Stimulated activated CD8-positive, alpha-beta memory T cell treated with anti-CD3 and anti-CD28 coated beads, Interleukin-15, amount 100 ng/mL, for 1 hour (primary cell): Measurements from ENCODE around the gene ABCA1.
"Not testable (repeated sequence)": the region's sequence is repeated elsewhere in the genome, so short reads cannot be mapped to it uniquely, and the experiment has no call there.

Source experiments
- DNase-seq: peaks from one replicate; pipeline ENCODE4 v3.0.0-alpha.2; 2020; ENCODE audit warnings: low read depth

Gene ABCA1

DNA sequence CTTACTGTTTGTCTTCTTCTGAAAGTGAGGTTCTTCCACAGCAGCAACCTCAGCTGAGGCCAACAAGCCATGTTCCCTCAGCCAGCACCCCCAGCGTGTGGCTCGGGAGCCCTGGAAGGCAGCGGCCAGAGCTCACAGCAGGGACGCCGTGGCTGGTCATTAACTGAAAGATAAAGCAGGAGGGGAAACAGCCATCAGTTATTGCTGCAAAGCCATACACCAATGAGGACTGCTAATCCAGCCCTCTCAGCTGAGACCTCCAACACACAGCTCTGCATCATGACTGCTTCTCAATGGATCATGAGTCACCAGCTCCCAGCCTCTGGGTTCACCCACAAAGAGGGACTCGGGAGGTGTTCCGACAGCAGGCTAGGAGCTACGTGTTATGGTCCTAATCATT lies 24.3 kb downstream of the ABCA1 start:
- no peak for DNase-seq

DNA sequence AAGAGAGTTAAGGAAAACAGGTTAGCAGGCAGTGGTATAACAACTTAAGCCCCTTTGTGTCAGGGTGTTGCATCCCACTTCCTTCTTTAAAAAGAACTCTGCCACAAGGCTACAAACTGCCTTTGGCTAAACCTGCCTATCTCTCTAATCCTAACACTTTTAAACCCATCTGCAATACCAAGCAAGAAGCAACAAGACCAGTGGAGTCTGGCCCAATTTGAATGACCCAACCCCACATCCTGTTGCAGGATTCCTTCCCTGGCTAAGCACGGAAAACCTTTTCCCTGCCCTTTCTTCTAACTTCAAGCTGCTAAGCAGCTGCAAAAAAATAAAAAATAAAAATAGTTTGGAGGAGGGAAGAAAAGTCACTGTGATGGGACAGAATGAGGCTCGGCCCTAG lies 27.1 kb downstream of the ABCA1 start:
- DNase-seq, result no peak

DNA sequence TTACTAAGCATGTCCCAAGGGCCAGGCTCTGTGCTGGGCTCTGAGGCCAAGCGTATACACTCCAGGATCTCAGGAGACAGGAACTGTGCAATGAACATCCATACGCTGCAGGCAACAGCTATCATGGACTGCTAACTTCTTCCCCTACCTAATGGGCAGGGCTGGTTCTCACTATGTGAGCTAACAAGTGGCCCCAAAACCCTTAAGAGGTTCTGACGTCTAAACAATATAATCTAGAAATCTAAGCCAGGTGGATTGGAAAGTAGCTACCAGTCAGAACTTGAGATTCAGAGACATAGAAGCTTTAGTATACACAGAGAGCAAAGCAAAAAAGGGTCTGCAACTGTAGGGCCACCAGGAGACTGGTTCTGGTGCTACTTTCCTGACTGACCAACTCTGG lies 27.6 kb downstream of the ABCA1 start:
- no peak for DNase-seq

DNA sequence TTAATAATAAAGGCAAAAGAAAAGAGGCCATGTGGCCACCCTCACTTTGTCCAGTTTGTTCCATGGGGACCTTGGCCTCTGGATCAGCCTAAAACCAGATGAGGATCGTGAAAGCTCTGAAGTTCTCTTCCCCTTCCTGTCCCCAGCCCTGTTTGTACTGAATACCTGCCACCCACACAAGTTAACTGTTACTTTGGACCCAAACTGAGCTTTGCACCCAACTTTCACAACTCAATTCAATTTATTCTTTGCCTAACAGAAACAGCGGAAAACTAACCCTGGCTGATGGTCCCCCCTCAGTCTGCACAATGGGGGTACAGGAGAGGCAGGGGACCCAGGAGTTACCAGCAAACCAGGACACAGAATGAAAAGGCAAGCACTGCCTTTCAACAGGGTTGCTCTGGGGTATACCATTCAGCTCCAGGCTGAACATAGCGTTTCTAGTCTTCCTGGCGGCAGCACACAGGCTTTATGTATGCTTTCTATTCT lies 28.2 kb downstream of the ABCA1 start:
- DNase-seq, result no peak

DNA sequence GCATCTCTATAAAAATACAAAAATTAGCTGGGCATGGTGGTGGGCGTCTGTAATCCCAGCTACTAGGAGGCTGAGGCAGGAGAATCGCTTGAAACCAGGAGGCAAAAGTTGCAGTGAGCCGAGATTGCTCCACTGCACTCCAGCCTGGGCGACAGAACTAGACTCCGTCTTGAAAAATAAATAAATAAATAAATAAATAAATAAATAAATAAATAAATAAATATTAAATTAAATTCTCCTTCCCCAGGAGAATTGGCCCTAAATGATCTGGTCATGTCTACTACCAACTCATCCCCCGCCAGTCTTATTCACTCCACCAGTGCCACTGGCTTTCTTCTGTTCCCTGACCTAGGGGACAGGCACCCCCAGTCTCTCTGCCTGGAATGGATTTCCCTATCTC lies 29.6 kb downstream of the ABCA1 start:
- DNase-seq, result not testable (repeated sequence)

DNA sequence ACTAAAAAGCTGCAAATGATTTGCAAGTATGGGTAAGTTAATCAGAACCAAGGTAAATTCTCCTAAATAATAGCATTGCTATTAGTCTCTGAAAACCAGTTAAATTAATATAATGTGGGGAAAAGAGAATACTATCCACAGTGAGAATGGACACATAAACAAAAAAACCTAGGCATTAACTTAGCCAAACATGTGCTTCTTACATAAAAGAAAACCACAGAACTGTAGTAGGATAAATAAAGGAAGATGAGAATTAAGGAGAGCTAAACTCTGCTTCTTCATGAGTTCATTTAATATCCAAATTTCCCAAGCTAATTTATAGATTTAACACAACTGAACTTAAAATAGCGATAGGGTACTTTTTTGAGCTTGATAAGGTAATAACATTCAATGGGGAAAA lies 31.8 kb downstream of the ABCA1 start:
- DNase-seq, result no peak

DNA sequence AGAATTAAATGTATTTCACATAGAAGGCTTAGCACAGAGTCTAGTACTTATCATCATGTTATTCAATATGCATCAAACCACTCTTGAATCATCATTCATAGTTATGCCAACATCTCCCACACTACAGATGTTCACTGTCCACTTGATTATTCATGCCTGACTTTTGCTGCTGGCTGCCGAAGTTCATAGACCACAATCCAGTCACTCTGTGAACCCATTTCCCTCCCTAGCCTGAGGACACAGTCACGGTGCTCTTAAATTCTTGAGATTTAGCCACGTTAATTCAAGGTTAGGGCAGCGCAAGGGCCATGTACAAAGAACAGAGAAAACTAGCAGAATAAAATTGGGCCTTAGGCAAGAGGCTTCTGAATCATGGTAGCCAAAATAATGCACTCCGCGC lies 32.4 kb downstream of the ABCA1 start:
- DNase-seq, result no peak

DNA sequence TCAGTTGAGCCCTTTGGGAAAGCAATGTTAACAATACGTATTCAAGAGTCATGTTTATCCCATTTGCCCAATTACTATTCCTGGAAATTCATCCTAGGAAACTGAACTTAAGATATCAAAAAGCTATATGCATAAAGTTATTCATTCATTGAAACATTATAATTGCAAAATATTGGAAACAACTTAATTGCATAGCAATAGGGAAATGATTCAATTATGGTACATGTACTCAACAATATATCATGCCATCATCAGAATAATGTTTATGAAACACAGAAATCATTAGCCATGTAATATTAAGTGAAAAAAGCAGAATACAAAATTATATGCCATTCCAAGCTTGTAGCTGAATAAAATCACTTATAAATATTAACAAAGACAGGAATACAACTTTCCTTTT lies 35.3 kb downstream of the ABCA1 start:
- no peak for DNase-seq

DNA sequence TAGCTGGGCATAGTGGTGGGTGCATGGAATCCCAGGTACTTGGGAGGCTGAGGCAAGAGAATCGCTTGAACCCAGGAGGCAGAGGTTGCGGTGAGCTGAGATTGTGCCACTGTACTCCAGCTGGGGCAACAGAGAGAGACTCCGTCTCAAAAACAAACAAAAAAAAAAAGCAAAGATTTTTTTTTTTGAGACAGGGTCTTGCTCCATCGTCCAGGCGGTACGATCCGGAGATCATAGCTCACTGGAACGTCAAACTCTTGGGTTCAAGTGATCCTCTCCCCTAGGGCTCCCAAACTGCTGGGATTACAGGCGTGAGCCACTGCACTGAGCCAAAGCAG lies 37.6 kb downstream of the ABCA1 start:
- DNase-seq, result no peak

DNA sequence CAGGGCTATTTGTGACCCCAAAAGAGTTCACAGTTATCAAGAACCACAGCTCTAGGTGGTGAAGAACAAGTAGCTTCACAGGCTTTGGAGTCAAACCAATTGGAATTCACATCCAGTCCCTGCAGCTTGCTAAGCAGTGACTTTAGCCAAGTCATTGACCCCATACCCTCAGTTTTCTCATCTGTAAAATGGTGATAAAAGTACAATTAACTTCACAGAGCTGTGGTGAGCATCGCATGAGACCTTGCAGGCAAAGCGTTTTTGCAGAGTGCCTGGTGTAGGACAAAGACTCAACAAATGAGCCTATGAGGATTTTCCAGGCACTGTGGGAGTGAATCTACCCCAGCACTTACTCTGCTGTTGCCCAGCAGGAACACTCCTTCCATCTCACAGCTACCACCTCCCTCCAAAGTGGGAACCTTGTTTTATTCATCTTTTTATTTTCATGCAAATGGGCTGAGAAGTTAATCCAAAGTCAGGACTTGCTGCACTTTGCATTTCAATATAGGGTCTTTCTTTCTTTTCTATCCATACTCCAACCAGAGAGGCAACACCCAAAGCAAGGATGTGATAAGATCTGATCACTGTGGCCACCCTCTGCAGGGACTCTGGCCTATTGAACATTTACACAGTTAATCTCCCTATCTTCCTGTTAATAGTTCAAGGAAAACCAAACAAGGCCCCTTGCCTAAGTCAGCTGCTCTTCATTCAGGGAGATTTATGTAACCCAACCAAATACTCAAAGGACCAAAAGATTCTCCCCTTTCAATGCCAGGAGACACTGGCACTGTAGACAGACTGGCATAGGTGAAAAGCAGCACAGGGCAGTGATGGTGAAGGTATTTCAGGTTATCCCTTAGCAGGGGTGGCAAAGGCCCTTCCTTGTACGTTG lies 41.9 kb downstream of the ABCA1 start:
- no peak for DNase-seq

DNA sequence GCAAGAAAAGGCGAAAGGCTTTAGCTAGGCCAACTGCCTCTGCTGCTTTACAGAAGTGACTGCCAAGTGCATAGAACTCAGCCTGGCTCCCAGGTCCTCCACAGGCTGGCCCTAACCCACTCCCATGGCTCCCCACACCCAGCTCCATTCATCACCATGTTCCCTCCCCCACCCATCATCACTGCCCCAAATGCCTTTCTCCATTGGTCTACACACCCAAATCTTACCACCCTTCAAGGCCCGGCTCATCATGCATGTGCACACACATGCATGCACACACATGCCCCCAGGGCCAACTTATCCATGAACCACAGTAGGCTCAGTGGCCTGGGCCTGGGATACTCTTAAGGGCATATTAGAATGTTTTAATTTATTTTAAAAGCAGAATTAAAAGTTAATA lies 44.8 kb downstream of the ABCA1 start:
- DNase-seq, result no peak

DNA sequence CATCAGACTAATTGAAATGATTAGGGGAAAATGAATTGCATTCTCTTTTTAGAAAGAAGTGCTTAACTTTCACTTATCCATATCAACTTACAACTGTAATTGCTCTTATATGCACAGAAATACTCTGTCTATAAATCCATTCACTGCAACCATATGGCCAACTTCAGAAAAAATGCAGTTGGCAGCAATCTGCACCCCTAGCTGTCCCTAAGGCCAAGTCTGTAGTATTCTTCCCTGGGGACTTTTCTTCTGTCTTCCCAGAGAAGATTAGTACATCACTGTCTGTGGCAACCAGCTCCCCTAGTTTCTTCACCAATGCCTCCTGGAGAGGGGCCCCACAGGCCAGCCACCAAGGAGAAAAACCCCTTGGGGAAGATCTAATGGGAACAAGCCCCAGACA lies 45.4 kb downstream of the ABCA1 start:
- no peak for DNase-seq

DNA sequence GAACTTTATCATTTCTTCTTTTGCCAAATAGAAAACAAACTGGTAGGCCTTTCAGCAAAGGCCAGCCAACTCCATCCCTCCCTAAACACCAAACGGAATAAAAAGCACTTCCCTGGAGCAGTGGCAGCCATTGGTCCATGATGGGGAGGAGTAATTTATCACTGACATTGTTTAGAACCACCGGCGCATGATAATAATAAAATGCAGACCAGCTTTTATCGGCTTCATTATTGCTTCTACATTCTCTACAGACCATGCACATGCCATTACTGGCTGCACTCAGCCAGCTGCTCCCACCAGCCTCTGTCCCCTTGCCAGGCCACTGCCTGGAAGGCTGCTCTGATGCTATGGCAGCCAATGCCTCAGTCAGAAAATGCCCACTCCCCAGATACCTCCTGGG lies 45.9 kb downstream of the ABCA1 start:
- no peak for DNase-seq

DNA sequence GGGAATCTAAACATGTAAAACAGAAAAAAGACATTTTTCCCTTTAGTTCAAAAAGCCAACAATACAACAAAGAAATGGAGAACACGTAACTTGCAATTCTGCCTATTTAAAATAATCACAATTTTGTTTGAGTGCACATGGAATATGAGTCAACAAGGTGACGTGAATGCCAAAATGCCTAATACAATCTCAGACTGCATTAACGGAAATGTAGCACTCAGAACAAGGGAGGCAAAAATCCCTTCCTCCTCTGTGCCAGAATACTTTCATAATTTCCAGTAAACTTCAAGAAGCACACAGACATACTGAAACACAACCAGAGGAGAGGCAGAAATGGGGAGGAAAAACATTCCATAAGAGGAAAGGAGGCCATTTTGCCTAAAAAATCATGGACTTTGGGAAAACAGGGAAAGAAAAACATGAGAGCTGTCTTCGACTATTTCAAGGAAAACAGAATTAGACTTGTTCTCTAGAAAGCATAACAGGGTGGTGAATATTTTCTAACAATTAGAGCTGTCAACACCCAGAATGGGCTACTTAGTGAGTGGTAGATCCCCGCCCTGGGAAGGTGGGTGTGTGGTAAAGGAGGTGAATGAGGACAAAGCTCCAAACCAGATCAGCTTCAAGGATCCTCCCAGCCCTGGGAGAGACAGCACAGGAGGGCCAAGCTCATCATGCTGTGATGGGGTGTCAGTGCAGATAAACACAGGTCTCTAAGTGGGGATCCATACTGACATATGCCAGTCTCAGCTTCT lies 48.2 kb downstream of the ABCA1 start:
- DNase-seq, result no peak

DNA sequence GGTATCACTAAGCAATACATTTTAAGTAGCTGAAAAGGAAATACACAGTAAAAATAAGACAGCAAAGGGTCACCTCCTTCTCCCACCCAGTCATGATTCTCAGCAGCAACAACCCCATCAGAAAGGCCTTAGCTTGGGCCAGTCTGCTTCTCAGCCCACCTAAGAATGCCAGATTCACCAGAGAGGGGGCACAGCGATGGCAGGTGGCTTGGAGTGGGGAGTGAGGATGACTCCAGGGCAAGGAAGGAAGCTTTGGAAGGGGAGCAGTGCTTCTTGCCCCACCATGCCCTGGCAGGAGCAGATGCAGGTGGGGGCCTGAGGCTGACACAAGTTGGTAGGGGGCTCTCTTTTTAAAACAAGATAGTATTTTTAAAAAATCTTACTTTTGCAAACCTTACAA lies 51.4 kb downstream of the ABCA1 start:
- no peak for DNase-seq

DNA sequence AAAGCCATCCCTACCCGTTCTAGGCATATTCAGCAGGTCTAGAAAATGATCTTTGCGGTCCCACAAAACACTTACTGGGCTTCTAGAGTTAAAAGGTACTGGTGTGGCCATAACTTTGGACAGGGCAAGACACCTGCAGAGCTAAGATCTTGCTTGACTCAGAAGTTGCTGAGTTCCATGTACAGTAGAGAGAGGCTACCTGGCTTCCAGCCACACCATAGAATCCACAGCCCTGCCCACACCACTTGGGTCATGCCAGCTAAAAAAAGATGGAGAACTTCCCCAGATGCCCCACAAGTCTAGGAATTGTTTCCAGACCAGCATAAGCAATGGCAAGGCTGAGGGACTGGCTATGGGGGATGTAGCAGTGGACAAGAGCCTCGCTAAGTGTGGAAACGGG lies 52.1 kb downstream of the ABCA1 start:
- no peak for DNase-seq

DNA sequence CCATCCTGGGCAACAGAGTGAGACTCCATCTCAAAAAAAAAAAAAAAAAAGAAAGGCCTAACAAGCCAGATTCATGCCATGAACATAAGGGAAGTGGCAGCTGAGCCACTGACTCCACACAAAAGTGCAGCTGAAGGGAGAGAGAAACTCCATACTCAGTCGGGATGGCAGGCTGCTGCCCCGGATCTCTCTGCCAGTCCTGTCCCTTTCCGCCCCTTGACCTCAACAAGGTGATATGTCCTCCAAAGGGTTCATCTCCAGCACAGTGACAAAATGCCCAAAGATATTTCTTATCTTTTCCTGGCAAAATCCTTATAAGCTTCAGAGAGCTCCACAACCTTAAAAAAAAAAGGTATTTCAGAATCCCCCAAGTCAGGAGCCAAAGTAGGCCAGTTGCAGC lies 52.6 kb downstream of the ABCA1 start:
- no peak for DNase-seq

DNA sequence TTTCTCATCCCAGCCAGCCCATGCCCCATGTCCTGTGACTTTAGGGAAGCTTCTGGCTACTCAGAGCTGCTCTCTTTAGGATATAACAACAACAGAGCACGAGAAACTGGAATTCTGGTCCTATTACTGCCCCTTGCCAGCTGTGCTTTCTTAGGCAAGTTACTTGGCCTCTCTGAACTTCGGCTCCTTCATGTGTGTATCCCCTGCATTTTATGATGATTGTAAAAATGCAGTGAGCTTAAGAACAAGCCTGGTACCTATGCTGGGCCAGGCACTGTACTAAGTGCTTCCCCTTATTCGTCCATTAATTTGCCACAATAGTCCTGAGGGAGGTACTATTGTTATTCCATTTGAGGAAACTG lies 54.5 kb downstream of the ABCA1 start:
- DNase-seq, result no peak

DNA sequence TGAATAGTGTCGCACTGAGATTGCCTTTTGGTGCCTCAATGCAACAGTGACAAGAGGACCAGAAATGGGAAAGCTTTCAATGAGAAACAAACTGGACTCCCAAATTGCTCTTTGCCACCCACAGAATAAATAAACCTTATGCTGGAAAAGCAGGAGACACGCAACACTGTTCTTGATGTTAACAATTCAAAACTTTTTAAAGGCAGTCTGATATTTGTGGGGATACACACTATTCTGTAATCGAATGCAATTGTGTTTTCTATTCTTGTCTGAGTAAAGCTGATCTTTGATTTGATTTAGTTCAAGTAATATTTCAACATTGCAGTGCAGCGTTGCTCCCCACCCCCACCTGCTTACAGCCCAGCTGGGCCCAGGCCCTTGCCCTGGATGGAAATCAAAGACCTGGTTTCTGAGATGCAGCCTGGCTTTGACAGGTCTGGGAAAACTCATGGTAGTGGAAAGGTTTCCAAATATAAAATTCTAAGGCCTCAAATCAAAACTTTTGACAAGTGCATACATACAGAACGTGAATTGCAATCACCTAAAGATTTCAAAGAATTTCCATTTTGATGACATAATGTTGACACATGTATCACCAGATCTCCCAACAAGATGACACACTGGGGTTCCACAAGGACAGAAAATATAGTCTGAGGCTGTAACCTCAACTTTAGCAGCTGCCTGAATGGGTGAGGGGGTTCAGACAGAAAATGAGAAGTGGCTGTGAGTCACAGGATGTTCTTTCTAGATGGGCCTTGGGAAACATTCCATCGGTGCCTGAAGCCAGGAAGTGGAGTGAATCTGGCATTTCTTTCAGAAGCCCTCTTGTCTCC lies 55.1 kb downstream of the ABCA1 start:
- no peak for DNase-seq

DNA sequence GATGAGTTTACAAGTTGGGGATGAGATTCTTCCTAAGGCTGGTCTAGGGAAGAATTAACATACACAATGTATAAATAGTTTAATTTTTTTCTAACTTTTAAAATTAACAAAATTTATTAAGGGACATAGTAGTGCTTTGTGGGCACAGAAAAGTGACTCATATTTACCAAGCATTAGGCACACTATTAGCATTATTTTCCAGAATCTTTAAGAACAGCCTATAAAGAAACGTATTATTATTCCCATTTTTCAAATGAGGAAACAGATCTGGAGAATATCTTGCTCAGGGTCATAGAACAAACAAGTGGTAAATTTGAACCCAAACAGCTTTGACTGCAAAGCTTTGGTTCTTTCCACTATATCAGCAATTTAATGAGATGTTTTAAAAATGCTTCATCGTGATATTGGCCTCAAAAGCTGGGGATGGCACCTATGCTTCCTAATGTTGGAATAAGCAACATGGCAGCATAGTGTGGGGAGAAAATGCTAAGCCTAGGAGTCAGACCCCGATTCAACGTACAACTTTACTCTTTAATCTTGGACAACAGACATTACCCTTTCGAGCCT lies 55.9 kb downstream of the ABCA1 start:
- DNase-seq, result no peak

DNA sequence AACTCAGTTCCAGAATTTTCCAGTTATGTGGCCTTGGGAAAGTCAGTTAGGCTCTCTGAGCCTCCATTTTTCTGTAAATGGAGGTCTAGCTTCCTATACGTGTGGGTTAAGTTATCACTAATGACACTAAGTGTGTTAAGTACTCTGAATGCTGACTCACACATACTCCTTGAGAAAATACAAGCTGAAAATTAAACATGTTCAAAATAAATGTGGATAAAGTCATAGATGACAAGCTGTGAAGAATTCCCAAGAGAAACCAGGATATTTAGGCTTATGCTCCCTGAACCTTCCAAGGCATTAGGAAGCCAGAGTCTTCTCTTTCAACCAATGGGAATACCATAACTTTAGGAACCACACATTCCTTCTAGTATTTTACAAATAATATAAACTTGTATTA lies 58.1 kb downstream of the ABCA1 start:
- DNase-seq, result no peak

DNA sequence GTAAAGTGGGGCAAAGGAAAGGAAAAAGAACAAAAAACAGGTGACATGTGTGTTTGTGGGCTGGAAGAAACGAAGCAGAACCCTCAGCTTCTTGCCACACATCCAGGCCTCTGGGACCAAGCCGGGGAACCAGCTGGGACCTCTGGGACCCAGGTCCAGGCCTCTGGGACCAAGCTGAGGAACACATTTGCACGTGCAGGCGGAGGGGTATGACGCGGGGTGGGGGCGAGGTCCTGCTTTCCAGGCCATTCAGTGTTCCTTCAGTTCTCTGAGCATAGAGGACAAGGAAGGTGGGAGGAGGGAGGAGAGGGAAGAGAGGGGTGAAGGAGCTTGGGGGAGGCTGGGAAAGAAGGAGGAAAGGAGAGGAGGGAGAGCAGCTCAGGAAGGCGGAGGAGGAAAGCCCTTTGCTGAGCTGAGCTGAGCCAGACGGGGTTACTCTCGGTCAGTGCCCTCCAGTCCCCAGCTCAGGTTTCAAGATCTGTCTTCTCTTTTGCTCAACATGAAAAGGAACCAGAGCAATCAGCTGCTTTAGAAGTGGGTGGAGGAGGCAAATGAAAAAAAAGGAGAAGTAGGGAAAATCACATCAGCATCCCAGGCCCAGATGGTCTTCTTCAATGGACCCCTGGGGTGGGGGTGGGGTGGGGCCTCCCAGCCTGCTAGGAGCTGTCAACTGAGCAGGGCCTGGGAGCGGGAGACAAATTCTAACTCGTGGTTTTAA lies 59.1 kb downstream of the ABCA1 start:
- DNase-seq, result no peak
